ENCODE results near the gene MAPK8. TPM values are rescaled to one million over a fixed set of nuclear protein-coding genes. Genes with fewer than 3 reads are reported as not detected.

MAPK8 gene
- total RNA-seq, 2 experiments from 2014 or later: 30.5 to 32.3 TPM

GRCh38 chr10:48484911-48485310 lies 178.4 kb downstream of the MAPK8 start:
- H3K4me3 Mint-ChIP-seq: no peak overlapping the region
- POLR2A ChIA-PET: no interaction called here
- H3K9me3 Mint-ChIP-seq: no peaks in the 10 kb centered on the region
- peaks cover 47% of the 10 kb centered on the region for H3K27me3 Mint-ChIP-seq
- DNase-seq: no peak
- no peak overlapping the region for H3K27ac Mint-ChIP-seq
- no peaks in the 10 kb centered on the region for H3K4me1 Mint-ChIP-seq
- no peaks in the 10 kb centered on the region for H3K36me3 Mint-ChIP-seq (ENCODE audit: low read depth)
- CTCF ChIA-PET: no interaction called here

- no peaks in the 10 kb centered on the region for H3K36me3 Mint-ChIP-seq (ENCODE audit: low read depth)
- CTCF ChIA-PET: no interaction called here
- no peaks in the 10 kb centered on the region for H3K4me1 Mint-ChIP-seq
- no peak for DNase-seq
- H3K27ac Mint-ChIP-seq: no peak overlapping the region
- H3K27me3 Mint-ChIP-seq: peaks cover 47% of the 10 kb centered on the region
- no peaks in the 10 kb centered on the region for H3K9me3 Mint-ChIP-seq
- POLR2A ChIA-PET: no interaction called here
- H3K4me3 Mint-ChIP-seq: no peak overlapping the region
Measured at GRCh38 chr10:48485711-48486110, 179.2 kb downstream of the MAPK8 start.

GRCh38 chr10:48487244-48487643 lies 180.8 kb downstream of the MAPK8 start:
- H3K27ac Mint-ChIP-seq: no peak overlapping the region
- CTCF ChIA-PET: interaction anchor here (1.6 kb wide), 1 partner anchor 28 kb away, joined by 3 read pairs; no protein-coding TSS in a partner anchor
- H3K36me3 Mint-ChIP-seq (ENCODE audit: low read depth): no peaks in the 10 kb centered on the region
- POLR2A ChIA-PET: no interaction called here
- peaks cover 43% of the 10 kb centered on the region for H3K27me3 Mint-ChIP-seq
- DNase-seq: no peak
- H3K9me3 Mint-ChIP-seq: no peaks in the 10 kb centered on the region
- no peaks in the 10 kb centered on the region for H3K4me1 Mint-ChIP-seq
- H3K4me3 Mint-ChIP-seq: no peak overlapping the region

Other genes with a start within 250 kb of the MAPK8 start
- gene FRMPD2, start 32.0 kb upstream of the MAPK8 start, total RNA-seq: not detected

Measured in activated CD4-positive, alpha-beta T cell treated with anti-CD3 and anti-CD28 coated beads, Interleukin-2, amount 10 ng/mL, durations not matched to agents 7 days and 5 days (primary cell).